Panc1 (cell line): ENCODE measurements around the gene GPR107. TPM values are rescaled to one million over a fixed set of nuclear protein-coding genes. Genes with fewer than 3 reads are reported as not detected.

ENCODE experiments used
- ATAC-seq: fragments of 200-7000 bp; cut with Tn5 transposase; 2 replicates; pipeline ENCODE4 v1.9.1; 2020; ENCODE audit warnings: mild to moderate bottlenecking, moderate library complexity
- BruUV-seq: library from RNA; stranded (reverse); fragments of 400-500 nt; replicated peaks from 2 replicates; lab custom pipeline; 2021; lab: Mats Ljungman, UMichigan
- CTCF ChIA-PET: fragments of 300-600 bp; sonication (Branson Sonifier 250); formaldehyde crosslinking; loops from one replicate; lab custom pipeline; 2022; ENCODE audit warnings: antibody characterized with exemption; lab: Charles Lee
- POLR2A ChIA-PET: fragments of 300-600 bp; sonication (Branson Sonifier 250); formaldehyde crosslinking; loops from one replicate; lab custom pipeline; 2022; ENCODE audit warnings: antibody characterized with exemption; lab: Charles Lee
- DNase-seq: peaks from one replicate; pipeline ENCODE4 v3.0.0-alpha.2; 2010; ENCODE audit warnings: low read depth, low spot score
- H3K27ac ChIP-seq: 2 replicates; pipeline ENCODE4 v1.5.1; 2011; ENCODE audit warnings: mild to moderate bottlenecking, low read length, inconsistent platforms
- H3K27me3 ChIP-seq: fragments of 200-500 bp; sonication (Bioruptor generic); 2 replicates; pipeline ENCODE4 v1.6.0; 2014; ENCODE audit warnings: low read length, inconsistent platforms; ENCODE audit not compliant: control insufficient read depth, insufficient read depth
- H3K36me3 ChIP-seq: fragments of 200-500 bp; sonication (Bioruptor generic); 2 replicates; pipeline ENCODE4 v1.5.1; 2014; ENCODE audit warnings: inconsistent platforms, mild to moderate bottlenecking, low read length, moderate library complexity; ENCODE audit not compliant: control insufficient read depth, insufficient read depth
- H3K4me1 ChIP-seq: 2 replicates; pipeline ENCODE4 v1.5.1; 2011; ENCODE audit warnings: inconsistent platforms, mild to moderate bottlenecking, low read length, moderate library complexity; ENCODE audit not compliant: control insufficient read depth, insufficient read depth
- H3K4me3 ChIP-seq, 2 experiments: 2 replicates each; pipeline ENCODE4 v1.5.1; 2011 to 2012; ENCODE audit warnings: low read depth in 2 of 2, low read length in 2 of 2, mild to moderate bottlenecking in 2 of 2, inconsistent platforms in 1 of 2, moderate library complexity in 1 of 2
- H3K9me3 ChIP-seq: fragments of 200-500 bp; sonication (Bioruptor generic); 2 replicates; pipeline ENCODE4 v1.5.1; 2014; ENCODE audit warnings: low read depth, mild to moderate bottlenecking, inconsistent platforms, low read length, moderate library complexity; ENCODE audit not compliant: control insufficient read depth, insufficient read depth
- CTCF ChIP-seq: fragments of 450-650 bp; IDR thresholded peaks from 2 replicates; pipeline ENCODE4 v1.5.1; 2017; ENCODE audit warnings: mild to moderate bottlenecking
- POLR2AphosphoS5 ChIP-seq: IDR thresholded peaks from 2 replicates; pipeline ENCODE4 v1.6.1; 2012; ENCODE audit warnings: mild to moderate bottlenecking, low read depth, low read length, moderate library complexity
- REST ChIP-seq, 2 experiments: IDR thresholded peaks; 2 replicates each; pipeline ENCODE4 v1.6.1; 2011 to 2012; ENCODE audit warnings: low read depth in 2 of 2, control low read depth in 1 of 2, low read length in 1 of 2, mild to moderate bottlenecking in 1 of 2, moderate library complexity in 1 of 2; ENCODE audit not compliant: insufficient read depth in 1 of 2
- SIN3A ChIP-seq: IDR thresholded peaks from 2 replicates; pipeline ENCODE4 v1.6.1; 2012; ENCODE audit warnings: low read depth, mild to moderate bottlenecking, low read length, moderate library complexity, borderline replicate concordance; ENCODE audit not compliant: insufficient read depth
- TCF7L2 ChIP-seq: IDR thresholded peaks from 2 replicates; pipeline ENCODE4 v1.6.1; 2011; ENCODE audit warnings: mild to moderate bottlenecking, low read depth, low read length, inconsistent platforms
- in situ Hi-C: cut with HindIII; loops from 2 replicates; pipeline ENCODE4 v1.10.0; 2016; ENCODE audit warnings: low sequenced_read_pairs, low pct_unique_long_range_greater_than_20kb
- intact Hi-C: fragments of 100-400 bp; cut with micrococcal nuclease; formaldehyde crosslinking; loops from one replicate; pipeline ENCODE4 v1.10.0; 2022; ENCODE audit not compliant: unreplicated experiment
- total RNA-seq: library from RNA; stranded (reverse); gene quantifications from one replicate; pipeline ENCODE4 v1.2.1, GENCODE V29; 2021; ENCODE audit not compliant: unreplicated experiment

The GPR107 gene
- total RNA-seq, 1 experiment from 2014 or later = 43.0 TPM

GRCh38 chr9:130073373-130073772, 19.7 kb downstream of the GPR107 start:
- no peak overlapping the region for H3K27ac ChIP-seq
- in situ Hi-C loops (no loop called here), intact Hi-C loops (no loop called here)
- H3K27me3 ChIP-seq = no peaks in the 10 kb centered on the region
- ChIA-PET CTCF (no interaction called here), POLR2A (no interaction called here)
- DNase-seq (no peak), ATAC-seq (no peak)
- no TSS peak for BruUV-seq
- TF ChIP-seq CTCF (no peak), TCF7L2 (no peak), REST (IDR thresholded peaks at IDR 0.05; ENCODE audit: insufficient read depth in 1 of 2, low read depth in 2 of 2, low read length in 1 of 2) (no peak), POLR2AphosphoS5 (no peak), SIN3A (no peak)
- no peaks in the 10 kb centered on the region for H3K9me3 ChIP-seq
- no peak overlapping the region for H3K4me3 ChIP-seq
- H3K4me1 ChIP-seq = no peaks in the 10 kb centered on the region; the same call in 1 of the 2 replicates
- peaks cover 2% of the 10 kb centered on the region; the same call in 1 of the 2 replicates for H3K36me3 ChIP-seq

GRCh38 chr9:130078547-130078946, 24.8 kb downstream of the GPR107 start:
- CTCF ChIA-PET = no interaction called here
- H3K27me3 ChIP-seq = no peaks in the 10 kb centered on the region
- no peaks in the 10 kb centered on the region for H3K9me3 ChIP-seq
- H3K27ac ChIP-seq = no peak overlapping the region
- H3K4me1 ChIP-seq = no peaks in the 10 kb centered on the region
- in situ Hi-C loops = no loop called here
- peaks cover 7% of the 10 kb centered on the region; the same call in 1 of the 2 replicates for H3K36me3 ChIP-seq
- POLR2A ChIA-PET = no interaction called here
- intact Hi-C loops = no loop called here
- no peak for ATAC-seq
- BruUV-seq = no TSS peak
- DNase-seq = no peak
- no peak overlapping the region for H3K4me3 ChIP-seq
- TF ChIP-seq TCF7L2 = no peak
- no peak for TF ChIP-seq POLR2AphosphoS5

- ATAC-seq = no peak
- peaks cover 6% of the 10 kb centered on the region; the same call in 1 of the 2 replicates for H3K36me3 ChIP-seq
- no TSS peak for BruUV-seq
Observed at GRCh38 chr9:130084337-130084736, 30.6 kb downstream of the GPR107 start.

More at GRCh38 chr9:130084337-130084736, 30.6 kb downstream of the GPR107 start:
- no peak overlapping the region for H3K27ac ChIP-seq
- in situ Hi-C loops = no loop called here
- intact Hi-C loops = no loop called here
- no peak for DNase-seq
- H3K9me3 ChIP-seq = no peaks in the 10 kb centered on the region
- no peaks in the 10 kb centered on the region for H3K4me1 ChIP-seq
- TF ChIP-seq CTCF (no peak), TCF7L2 (no peak), POLR2AphosphoS5 (no peak), REST (IDR thresholded peaks at IDR 0.05; ENCODE audit: insufficient read depth in 1 of 2, low read depth in 2 of 2, low read length in 1 of 2) (no peak), SIN3A (no peak)
- H3K4me3 ChIP-seq = no peak overlapping the region
- ChIA-PET POLR2A (interaction anchor here (0.6 kb wide), 1 partner anchor 109 kb away, joined by 3 read pairs; no protein-coding TSS in a partner anchor), CTCF (interaction anchor here (0.7 kb wide), 1 partner anchor 300 kb away, joined by 5 read pairs; no protein-coding TSS in a partner anchor)
- H3K27me3 ChIP-seq = no peaks in the 10 kb centered on the region
